ENCODE measurements around the gene NPR2.

NPR2 gene

GRCh38 chr9:35763803-35764202 lies 27.6 kb upstream of the NPR2 start:
- DNase-seq (ENCODE audit: low read depth in 2 of 2), result no peak

GRCh38 chr9:35766997-35767396 lies 24.4 kb upstream of the NPR2 start:
- no peak for DNase-seq (ENCODE audit: low read depth in 2 of 2)

GRCh38 chr9:35767458-35767857 lies 23.9 kb upstream of the NPR2 start:
- no peak for DNase-seq (ENCODE audit: low read depth in 2 of 2)

- DNase-seq (ENCODE audit: low read depth in 2 of 2), result no peak
Observed at GRCh38 chr9:35769763-35770162, 21.6 kb upstream of the NPR2 start.

DNA sequence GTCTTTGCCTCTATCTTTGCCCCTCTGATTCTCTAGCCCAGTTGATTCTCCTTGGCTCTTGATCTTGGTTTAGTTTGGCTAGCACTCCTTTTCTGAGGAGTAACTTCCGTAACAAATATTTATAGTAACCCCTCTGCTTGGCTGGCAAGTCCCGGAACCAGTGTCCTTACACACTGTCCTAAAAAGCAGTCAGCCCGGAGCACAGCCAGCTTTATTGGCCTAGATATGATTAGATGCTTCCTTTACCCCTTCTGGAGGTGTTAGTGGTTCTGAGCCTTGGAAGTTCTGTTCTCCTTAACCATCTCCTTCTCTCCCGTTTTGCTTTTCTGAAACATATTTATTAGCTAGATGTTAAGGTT lies 20.3 kb upstream of the NPR2 start:
- no peak for DNase-seq (ENCODE audit: low read depth in 2 of 2)

- DNase-seq (ENCODE audit: low read depth in 2 of 2), result no peak
Observed at GRCh38 chr9:35771534-35771933, 19.9 kb upstream of the NPR2 start.

- DNase-seq (ENCODE audit: low read depth in 2 of 2), result no peak
Observed at GRCh38 chr9:35771943-35772342, 19.4 kb upstream of the NPR2 start.

DNA sequence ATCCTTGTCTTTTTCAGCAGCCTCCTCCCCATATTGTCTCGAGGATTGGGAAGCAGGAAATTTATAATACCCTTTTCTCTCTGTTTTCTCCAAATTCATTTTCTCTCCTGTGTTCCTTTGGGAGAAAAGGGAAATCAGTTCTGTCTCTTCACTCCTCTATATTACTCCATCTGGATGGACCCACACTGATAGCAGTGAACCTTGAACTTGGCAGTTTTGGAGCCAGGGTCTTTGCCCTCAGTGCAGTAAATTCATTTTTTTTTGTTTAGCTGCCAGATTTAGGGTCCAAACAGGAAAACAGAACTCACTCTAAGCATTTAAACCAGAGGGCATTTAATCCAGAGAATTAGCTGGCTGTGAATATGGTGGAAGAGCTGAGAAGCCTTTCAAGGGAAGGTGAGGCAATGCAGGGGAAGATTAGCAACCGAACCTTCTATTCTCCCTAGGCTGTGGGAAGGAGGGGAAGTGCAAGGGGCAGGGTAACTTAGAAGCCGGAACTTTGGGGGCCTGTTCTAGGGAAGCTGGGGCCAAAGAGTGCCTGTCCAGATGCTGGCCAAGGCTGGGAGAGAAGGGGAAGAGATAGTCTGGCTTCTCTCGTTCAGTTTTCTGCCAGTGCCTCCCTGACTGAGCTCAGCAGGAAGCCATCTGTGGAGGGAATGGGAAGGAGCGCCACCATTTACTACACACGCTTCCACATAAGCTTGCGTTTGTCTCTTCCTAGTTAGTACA lies 16.3 kb upstream of the NPR2 start:
- DNase-seq (ENCODE audit: low read depth in 2 of 2), result no peak

DNA sequence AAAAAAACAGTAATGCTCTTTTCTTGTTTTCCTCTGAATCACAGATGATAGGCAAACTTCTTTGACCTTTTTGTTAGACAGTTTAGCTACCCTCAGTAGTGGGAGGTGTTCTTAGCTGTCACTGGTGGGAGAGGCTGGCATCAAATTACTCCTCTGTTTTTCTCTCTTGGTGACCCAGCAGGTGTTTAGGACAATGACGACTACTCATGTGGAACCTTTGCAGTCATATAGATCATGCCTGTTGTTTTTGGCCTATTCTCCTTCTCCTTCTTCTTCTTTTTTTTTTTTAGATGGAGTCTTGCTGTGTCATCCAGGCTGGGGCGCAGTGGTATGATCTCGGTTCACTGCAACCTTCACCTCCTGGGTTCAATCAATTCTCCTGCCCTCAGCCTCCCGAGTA lies 15.4 kb upstream of the NPR2 start:
- no peak for DNase-seq (ENCODE audit: low read depth in 2 of 2)

DNA sequence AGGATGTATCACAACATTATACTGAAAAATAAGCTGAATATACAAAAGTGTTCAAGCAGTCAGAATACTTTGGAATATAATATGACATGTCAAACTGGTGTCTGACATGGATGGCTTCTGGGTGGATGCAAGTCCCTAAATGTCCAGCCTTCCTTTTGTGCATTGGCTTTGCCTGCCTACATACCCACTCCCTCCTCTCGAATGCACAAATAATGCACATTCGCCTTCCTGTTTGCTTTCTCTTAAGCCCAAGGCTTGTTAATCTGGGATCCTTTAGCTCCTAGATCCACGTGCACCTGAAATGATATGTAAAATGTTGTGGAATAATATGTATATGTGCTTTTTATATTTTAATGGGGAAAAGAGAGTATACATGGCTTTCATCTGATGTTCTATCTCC lies 12.9 kb upstream of the NPR2 start:
- DNase-seq (ENCODE audit: low read depth in 2 of 2), result no peak

GRCh38 chr9:35781066-35781465 lies 10.3 kb upstream of the NPR2 start:
- DNase-seq (ENCODE audit: low read depth in 2 of 2), result no peak

DNA sequence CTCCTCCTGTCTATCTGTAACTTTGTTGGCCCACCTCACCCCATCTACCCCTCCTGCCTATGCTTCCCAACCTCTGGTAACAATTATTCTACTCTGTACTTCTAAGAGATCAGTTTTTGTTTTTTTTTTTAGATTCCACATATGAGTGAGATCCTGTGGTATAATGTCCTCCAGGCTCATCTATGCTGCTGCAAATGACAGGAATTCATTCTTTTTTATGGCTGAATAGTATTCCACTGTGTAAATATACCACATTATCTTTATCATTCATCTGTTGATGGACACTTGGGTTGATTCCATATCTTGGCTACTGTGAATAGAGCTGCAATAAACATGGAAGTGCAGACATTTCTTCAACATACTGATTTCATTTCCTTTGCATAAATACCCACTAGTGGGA lies 8.0 kb upstream of the NPR2 start:
- no peak for DNase-seq (ENCODE audit: low read depth in 2 of 2)

DNA sequence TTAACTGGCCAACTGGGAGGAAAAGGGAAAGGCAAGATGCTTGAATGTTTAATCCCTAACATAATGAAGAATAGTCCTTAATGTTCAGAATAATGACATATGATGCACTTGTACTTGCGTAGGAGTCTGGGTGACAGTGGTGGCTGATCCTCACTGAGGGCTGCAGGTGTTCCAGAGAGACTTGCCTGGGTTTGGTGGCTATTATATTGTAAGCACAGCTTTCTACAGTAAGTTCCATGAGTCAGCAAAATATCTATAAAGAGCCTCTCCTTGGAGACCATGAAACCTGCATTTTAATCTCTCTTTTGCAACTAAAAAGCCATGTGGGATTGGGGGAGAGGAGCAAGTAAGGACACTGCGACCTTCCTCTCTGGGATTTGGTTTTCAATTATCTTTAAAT lies 1.9 kb upstream of the NPR2 start:
- no peak for DNase-seq (ENCODE audit: low read depth in 2 of 2)

GRCh38 chr9:35790025-35790384 lies 1.4 kb upstream of the NPR2 start:
- DNase-seq (ENCODE audit: low read depth in 2 of 2), result no peak

GRCh38 chr9:35790385-35791296 lies 750 bp upstream of the NPR2 start:
- peak; percentile 17 to 36 for DNase-seq (ENCODE audit: low read depth in 2 of 2)

GRCh38 chr9:35792024-35792813 lies 828 bp downstream of the NPR2 start:
- no peak for DNase-seq (ENCODE audit: low read depth in 2 of 2)

GRCh38 chr9:35792826-35793225 lies 1.4 kb downstream of the NPR2 start:
- no peak for DNase-seq (ENCODE audit: low read depth in 2 of 2)

GRCh38 chr9:35793461-35793860 lies 2.1 kb downstream of the NPR2 start:
- DNase-seq (ENCODE audit: low read depth in 2 of 2), result no peak

- DNase-seq (ENCODE audit: low read depth in 2 of 2), result no peak
Observed at GRCh38 chr9:35795695-35796094, 4.3 kb downstream of the NPR2 start.

DNA sequence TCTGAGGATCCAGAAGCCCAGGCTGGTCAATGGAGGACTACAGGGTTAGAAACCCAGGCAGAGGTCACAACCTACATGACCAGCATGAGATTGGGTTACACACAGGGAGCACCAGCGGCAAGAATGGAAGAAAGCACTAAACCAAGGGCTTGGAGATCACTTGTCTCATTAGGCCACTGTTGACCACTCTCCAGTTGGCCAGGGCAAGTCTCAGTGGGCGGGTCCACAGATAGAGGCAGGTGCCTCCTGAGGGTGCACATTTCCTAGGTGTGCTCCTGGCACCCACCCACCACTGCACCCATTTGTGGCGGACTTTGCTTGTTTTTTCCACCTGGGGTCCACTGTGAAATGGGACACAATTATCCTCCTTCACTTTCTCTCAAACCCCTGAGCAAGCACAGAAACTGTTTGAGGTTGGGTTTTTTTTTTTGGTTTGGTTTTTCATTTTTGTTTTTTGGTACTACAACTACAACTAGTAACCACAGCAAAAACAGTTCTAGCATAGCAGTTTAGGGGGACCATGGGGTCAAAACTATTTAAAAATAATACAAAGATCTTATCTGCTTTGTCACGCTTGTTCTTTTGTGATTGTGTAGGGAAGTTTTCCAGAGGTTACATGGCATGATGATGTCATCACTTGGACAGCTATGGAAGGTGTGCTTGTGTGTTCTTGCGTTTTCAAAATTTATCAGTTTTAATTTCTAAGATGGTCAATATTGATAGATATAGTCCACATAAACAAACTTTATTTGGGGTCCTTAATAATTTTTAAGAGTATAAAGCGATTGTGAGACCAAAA lies 6.1 kb downstream of the NPR2 start:
- DNase-seq (ENCODE audit: low read depth in 2 of 2), result no peak

- peak in 1 of 2 donors; percentile 41 for DNase-seq (ENCODE audit: low read depth in 2 of 2)
Observed at GRCh38 chr9:35798658-35799374, 7.4 kb downstream of the NPR2 start.

All from activated CD4-positive, alpha-beta T cell treated with anti-CD3 and anti-CD28 coated beads for 24 hours (primary cell).